Stimulated activated CD8-positive, alpha-beta memory T cell treated with anti-CD3 and anti-CD28 coated beads, Interleukin-15, amount 100 ng/mL, for 4 hours (primary cell): Measurements from ENCODE around the gene KLF16.

Experiments
- DNase-seq, 2 donors: peaks; one replicate each; pipeline ENCODE4 v3.0.0-alpha.2; 2020; ENCODE audit warnings: low read depth in 2 of 2

KLF16 gene

GRCh38 chr19:1843116-1843515 lies 20.3 kb downstream of the KLF16 start:
- DNase-seq = no peak

- DNase-seq = no peak
These were observed 22.0 kb downstream of the KLF16 start for GRCh38 chr19:1841209-1841924.

GRCh38 chr19:1840541-1841115 lies 22.8 kb downstream of the KLF16 start:
- no peak for DNase-seq

- DNase-seq = no peak
These were observed 23.5 kb downstream of the KLF16 start for GRCh38 chr19:1839658-1840540.

- DNase-seq = no peak
These were observed 25.7 kb downstream of the KLF16 start for GRCh38 chr19:1837625-1838105.

GRCh38 chr19:1837222-1837565 lies 26.2 kb downstream of the KLF16 start:
- DNase-seq = no peak

- no peak for DNase-seq
These were observed 26.7 kb downstream of the KLF16 start for GRCh38 chr19:1836458-1837221.

GRCh38 chr19:1833540-1833939 lies 29.8 kb downstream of the KLF16 start:
- no peak for DNase-seq

- no peak for DNase-seq
These were observed 31.2 kb downstream of the KLF16 start for GRCh38 chr19:1832046-1832663.

GRCh38 chr19:1830978-1831377 lies 32.4 kb downstream of the KLF16 start:
- no peak for DNase-seq

GRCh38 chr19:1830568-1830967 lies 32.8 kb downstream of the KLF16 start:
- DNase-seq = no peak

GRCh38 chr19:1829958-1830357 lies 33.4 kb downstream of the KLF16 start:
- no peak for DNase-seq

GRCh38 chr19:1828279-1829238 lies 34.8 kb downstream of the KLF16 start:
- DNase-seq = no peak

GRCh38 chr19:1827566-1828278 lies 35.7 kb downstream of the KLF16 start:
- no peak for DNase-seq

- DNase-seq = no peak
These were observed 36.5 kb downstream of the KLF16 start for GRCh38 chr19:1826557-1827521.

GRCh38 chr19:1825909-1826556 lies 37.3 kb downstream of the KLF16 start:
- DNase-seq = peak; percentile 46 to 47

GRCh38 chr19:1824252-1824622 lies 39.1 kb downstream of the KLF16 start:
- no peak for DNase-seq
